ENCODE measurements around the gene DDX10.

The DDX10 gene

DNA sequence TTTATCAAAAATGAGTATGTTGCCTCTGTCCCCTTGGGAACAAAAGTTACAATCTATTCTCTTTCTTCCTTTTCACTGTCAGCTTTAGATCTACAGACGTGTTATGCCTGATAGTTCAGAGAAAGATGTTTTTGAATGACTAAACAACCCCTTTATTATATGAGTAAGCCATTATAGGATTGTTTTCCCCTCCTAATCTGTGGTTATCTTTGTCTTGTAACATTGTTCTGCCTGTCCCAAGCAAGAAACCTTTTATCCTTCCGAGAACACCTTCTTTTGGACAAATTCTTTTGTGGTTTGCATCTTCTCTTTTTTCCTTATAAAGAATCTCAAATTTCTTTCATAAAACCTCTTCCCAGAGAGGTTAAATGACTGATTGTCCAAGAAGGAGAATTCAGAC lies 208.4 kb downstream of the DDX10 start:
- no peak for DNase-seq (ENCODE audit: low read depth)

DNA sequence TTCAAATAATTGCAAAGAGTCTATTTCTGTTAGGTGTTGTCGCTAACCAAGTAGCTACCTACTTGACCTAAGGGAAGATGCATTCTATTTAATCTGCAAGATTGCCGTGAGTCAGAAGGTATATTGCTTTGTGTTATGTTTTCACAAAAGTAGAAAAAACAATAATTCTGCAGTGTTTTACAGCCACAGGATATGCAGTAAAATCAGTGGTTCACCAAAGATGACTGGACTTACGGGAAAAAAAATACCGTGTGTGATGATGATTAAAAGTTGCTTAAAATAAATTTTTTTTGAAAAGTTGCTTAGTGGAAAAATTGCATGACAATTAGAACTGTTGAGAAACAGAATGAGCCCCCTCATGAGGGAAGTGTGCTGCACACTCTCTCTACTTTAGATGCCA lies 209.1 kb downstream of the DDX10 start:
- DNase-seq (ENCODE audit: low read depth) = no peak

DNA sequence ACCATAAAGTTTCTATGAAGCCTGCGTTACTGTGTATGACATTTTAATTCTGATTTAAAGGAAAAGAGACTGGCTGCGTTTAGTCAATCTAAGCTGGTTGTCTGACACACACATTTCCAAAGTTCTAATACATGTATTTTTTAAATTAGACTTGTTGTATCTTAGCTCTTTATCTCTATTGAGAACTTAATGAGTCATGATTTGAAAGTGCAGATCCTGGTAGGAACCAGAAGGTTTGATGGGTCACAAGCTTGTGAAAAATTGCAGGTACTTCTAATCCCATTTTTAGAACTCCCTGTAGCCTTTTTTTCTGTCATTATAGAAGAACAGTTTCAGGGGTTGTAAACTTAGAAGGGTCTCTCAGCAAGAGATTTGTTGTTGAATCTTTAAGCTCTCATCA lies 210.3 kb downstream of the DDX10 start:
- DNase-seq (ENCODE audit: low read depth) = no peak

DNA sequence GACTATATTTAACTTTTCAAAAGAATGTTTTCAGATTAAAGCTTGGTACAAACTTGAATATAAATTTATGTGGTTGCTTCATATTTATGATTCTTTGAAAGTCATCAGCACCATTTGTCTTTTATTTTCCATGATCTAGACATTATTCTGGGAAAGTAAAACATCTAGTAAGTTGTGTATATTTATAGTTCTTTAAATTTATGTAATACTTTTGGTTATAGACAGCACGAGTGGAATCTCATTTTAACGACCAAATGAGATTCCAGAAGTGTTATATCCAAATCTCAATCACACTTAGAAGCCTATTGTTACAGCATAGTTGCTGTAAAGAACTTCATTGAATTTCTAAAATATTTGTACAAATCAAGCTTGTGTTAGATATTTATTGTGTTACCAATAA lies 212.3 kb downstream of the DDX10 start:
- DNase-seq (ENCODE audit: low read depth) = no peak

DNA sequence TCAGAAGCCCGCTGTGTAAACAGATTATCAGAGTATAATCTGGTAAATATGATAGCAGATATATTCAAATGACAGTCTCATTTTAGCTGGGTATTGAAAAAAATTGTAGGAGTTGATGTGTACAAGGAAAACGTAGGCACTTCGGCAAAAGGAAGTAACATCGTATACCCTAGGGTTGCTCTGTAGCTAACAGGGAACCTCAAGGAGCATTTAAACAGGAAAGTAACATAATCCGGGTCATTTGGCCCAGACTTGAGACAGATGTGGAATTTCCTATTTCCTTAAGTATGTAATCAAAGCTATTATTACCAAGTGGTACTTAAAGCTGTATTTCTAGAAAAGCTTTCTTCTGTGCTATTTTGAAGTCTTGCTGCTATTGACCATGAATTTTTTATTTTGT lies 215.6 kb downstream of the DDX10 start:
- no peak for DNase-seq (ENCODE audit: low read depth)

DNA sequence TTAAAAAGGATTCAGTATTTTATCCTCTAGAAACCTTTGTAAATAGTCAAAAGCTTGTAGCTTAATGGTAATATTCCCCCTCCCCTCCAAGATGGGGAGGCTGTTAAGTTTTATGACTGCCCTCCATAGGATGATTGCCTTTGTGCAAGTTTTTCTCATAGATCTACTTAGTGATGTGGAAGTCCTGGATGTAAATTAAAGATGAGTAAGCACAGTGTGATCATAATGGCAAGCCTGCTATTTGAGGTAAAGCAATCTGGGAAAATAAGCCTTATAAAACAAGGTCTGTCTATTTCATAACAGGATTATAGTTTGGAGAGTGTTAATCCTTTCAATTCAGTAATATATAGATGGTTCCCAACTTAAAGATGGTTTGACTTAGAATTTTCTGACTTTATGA lies 216.3 kb downstream of the DDX10 start:
- no peak for DNase-seq (ENCODE audit: low read depth)

DNA sequence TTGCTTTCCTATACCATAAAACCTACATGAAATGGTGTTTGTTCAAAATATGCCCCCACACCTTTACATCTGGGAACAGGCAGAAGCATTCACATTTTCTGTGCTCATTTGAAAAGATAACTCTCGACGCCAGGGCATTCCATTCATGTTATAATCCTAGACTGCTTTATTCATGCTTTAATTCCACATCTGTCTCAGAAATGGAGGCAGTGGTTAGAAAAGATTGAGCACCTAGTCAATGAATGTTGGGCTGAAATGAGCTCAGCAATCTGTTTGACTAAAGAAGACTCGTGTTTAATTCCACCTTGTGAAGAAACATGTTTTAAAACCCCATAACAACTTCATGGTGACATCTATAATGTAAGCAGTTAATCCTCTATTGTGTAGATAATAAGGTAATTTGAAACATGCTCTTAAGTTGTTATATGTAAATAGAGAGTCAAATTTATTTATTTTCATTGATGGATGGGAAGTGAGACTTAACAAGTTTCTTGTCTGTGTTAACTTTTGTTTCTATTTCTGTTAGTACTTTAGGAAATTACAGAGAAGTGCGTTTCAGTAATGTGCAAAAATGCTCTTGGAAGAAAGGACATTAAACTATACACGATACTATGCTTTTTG lies 217.5 kb downstream of the DDX10 start:
- DNase-seq (ENCODE audit: low read depth) = no peak

DNA sequence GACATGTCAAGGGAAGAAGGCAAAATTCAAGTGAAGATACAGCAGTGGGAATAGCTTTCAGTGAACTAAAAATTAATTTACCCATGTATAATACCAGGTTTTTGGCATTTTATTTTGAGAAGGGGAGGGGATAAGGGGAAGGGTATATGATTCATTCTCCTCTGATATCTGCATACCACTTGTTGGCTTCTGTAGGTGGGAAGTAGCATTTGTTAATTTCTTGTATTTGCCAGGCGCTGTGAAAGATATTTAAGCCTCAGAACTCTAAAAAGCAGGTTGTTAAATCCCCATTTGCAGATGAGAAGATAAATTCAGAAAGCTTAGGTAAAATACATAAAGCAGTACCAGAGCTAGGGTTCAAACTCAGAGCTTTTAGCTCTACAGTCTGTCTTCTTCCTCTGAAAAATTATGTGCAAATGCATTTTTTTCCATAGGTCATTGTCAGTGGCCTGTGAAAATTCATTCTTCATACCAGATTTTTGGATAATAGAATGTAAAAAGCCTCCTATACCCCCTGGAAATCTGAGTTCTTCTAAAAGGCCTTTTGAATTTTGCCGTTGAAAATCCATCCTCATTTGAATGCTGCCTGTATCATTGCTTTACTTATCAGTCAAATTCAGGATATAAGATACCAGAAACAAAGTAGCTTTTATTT lies 221.3 kb downstream of the DDX10 start:
- DNase-seq (ENCODE audit: low read depth) = no peak

DNA sequence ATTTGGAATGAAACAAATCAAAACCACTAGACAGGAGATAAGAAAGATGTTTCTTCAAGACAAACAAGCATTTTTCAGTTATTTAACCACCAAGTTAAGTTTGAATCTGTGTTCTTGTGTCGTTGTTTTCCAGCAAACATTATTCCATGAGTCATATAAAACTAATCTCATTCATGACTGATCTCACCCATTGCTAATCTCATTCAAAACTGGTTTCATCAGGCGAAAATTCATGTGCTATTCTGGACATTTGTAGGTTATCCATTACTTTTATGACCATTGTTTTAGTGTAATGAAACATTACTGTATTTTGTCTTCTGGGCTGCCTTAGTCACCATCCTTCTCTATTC lies 221.8 kb downstream of the DDX10 start:
- DNase-seq (ENCODE audit: low read depth) = no peak

DNA sequence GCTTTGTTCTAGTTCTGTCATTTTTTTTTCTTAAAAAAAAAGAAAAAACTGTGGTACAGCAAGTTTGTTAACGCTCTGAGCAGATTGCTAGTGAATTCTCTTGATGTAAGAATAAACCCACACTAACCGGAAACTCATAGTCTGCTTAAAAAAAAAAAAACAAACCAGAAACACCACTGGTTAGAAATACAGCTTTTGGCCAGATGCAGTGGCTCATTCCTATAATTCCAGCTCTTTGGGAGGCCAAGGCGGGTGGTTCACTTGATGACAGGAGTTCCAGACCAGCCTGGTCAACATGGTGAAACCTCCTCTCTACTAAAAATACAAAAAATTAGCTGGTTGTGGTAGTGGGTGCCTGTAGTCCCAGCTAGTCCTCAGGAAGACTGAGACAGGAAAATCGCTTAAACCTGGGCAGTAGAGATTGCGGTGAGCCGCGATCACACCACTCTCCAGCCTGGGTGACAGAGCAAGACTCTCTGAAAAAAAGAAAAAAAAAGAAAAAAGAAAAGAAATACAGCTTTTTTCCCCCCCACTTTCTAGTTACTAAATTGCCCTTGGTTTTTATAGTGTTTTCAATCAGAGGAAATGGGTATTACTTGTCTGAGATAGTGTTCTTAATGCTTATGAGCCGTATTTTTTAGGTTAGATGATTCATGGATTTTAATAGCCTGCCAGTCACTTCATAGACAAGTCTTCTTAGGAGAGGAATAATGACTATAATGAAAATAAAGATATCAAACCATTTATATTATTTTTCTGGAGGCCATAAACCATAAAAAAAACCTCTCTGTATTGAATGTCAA lies 222.8 kb downstream of the DDX10 start:
- DNase-seq (ENCODE audit: low read depth) = peak; percentile 2

DNA sequence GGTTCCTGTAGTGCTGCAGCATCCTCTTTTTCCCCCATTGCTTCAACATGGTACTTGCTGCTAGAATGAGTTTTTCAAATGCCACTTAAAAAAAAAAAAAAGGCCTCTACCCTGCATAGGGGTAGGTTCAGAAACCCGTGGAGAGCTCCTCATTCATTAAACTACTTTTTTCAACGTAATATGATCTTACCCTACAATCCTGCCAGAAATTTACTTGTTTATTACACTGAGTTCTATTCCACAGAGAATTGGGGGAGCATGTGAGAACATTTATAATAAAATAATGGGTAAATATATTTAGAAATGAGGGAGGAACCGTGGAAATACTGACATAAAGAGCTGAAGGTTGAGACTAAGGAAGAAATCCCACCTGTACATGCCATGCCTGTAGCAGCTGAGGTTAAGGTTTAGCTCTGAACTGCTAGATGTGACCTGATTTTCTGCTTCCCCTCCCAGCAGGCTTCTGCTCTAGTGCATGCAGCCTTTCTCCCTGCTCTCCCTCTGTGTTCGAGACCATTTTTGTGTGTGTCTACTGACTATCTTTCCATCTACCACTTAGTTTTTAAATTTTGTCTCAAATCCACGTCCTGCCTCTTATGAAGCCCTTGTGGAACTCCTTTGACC lies 225.7 kb downstream of the DDX10 start:
- DNase-seq (ENCODE audit: low read depth) = no peak

DNA sequence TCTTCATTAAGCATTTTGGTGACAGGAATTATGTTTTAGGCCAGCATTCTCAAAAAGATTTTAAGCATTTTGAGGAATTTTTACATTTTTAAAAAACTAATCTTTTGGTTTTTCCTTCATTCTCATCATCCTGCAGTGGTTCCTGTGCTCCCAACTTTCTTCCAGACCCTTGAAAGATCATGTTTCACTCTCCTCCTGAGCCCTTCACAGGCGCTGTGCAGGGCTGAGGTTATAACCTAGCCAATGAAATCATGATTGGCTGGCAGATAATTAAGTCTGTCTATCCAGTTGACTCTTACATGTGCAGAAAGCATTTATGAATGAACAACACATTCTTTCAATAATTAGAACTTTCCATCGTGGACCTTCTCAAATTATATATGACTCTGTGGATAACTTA lies 226.3 kb downstream of the DDX10 start:
- no peak for DNase-seq (ENCODE audit: low read depth)

DNA sequence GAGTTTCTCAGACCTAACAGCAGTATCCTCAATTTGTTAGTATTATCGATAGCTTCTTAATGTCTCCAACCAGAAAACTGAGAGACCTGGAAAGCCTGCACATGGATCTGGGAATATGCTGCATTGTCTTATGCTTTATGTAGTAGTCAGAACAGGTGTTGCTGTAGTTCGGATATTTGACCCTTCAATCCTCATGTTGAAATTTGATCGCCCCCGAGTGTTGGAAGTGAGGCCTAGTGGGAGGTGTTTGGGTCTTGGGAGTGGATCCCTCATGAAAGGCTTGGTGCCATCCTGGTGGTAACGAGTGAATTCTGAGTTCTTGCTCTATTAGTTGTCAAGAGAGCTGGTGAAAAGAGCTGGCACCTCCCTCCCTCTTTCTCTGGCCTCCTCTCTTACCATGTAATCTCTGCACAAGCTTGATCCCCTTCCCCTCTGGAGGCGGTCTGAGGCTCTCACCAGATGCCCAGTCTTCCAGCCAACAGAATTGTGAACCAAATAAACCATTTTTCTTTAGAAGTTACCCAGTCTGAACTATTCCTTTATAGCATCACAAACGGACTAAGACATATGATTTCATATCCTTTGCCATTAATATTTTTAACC lies 227.1 kb downstream of the DDX10 start:
- DNase-seq (ENCODE audit: low read depth) = no peak

DNA sequence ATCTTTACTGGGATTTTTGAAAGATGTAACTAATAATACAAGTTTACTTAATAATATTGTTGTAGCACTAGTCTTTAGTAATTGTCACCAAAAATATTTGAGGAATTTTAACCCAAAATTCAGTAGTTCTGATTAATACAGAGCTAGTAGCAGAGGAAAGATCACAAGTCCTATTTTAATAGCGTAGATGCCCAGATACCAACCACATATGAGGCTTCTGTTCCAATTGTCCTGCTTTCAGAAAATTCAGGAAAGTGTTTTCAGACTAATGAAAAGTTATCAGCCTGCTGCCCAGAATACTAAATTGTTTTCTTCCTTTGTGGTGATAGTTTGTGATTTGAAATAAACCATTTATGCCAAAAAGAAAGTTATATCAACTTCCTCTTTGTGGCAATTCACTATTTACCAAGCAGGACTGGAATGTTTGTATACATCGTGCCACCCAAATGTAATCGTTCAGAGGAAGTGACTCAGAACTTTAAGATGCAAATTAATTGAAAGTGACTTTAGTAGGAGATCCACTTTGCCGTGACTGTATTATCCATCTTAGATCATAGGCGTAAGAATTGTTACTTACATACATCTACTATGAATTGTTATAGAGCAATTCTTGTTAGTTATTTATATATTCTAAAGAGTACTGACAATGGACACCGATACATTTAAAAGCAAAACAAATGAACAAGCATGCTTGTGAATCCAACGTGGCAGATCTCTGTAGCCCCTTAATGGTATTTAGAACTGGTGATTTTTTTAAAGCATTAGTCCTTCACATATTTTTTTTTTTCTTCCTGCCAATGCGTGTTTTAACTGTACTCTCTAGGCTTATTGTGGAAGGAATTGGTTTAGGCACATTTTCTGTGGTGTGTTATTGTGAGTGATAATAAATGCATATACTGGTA lies 231.0 kb downstream of the DDX10 start:
- DNase-seq (ENCODE audit: low read depth) = no peak

DNA sequence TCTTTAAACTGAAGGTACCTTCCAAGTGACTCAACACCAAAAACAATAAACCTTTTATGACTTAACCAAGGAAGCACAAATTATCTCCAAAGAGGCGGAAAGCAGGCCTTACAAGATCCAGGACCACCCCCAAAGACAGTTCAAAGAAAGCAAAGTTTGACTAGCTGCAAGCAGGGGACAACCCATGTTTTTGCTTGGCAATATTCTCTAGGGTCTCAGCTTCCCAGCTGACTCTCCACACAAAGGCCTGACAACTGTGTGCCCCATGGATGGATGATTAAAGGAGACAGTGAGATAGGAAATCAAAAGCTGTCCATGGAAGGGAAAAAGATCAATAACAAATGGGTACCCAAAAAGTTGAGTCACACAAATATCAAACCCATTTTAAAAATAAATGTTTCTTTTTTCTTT lies 232.2 kb downstream of the DDX10 start:
- DNase-seq (ENCODE audit: low read depth) = no peak

DNA sequence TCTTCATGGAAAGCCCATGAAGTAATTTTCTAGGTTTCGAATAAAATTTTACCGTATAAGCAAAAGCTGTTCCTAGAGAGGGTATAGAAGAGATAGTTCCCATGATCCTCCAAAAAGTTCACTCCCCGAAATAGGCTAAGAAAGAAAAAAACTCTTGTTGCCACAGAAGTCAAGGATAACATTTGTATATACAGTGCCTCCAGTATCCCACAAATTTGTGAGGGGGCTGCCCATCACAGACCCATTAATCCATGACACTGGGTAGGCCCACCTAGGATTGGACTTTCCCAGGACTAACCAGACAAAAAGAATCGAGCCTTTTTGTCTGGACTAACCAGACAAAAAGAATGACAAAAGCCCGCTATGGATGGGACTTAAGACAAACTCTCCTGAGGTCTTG lies 233.0 kb downstream of the DDX10 start:
- no peak for DNase-seq (ENCODE audit: low read depth)

DNA sequence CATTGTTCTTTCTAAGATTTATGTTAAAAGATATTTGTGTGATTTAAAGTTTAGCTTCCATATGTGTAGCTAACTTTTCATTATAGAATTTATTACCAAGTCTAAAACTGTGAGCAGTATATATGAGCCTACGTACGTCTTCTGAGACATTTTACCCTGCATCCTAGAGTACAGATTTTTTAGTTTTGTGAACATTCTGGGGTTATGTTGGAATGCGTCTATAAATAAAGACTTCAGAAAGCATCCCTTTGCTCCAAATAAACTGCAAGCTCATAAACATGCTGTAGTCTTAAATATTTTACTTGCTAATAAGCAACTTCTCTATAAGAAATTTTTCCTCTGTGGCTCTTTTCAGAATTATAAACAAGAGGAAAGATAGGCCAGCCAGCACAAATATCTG lies 236.5 kb downstream of the DDX10 start:
- no peak for DNase-seq (ENCODE audit: low read depth)

DNA sequence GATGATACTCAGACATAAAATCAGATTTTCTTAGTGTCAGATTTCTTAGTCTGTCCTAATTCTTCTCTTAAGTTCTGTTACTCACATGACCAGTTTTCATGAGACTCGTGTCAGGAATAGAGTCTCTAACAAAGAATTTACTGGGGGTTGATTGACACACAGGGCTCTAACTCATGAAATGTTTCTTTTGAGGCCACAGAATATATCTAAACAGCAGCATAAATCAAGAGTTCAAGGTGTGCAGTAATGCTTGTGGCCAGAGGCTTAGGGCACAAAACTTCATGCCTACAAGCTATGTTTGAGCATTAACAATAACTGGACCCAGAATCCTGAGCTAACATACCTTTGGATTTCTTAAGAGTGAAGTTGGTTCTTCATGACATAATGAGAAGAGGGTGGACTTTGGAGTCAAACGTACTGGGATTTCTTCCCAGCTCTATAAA lies 237.2 kb downstream of the DDX10 start:
- DNase-seq (ENCODE audit: low read depth) = no peak

DNA sequence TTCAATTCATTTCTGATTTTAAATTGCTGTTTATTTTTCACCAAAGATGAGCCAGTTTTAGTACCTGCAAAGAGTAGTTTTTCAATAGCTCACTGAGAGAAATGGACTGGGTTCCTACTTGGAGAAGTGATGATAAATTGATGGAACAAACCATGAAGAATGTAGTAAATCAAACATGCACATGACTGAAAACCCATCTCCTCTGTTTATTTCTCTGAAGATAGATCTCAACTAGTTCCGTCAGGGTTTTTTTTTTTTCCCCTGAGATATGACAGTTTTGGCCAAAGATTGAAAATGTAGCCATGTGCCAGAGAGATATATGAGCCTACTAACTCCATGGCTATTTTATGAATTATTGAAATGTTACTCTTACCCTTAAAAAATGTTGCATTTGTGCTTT lies 239.6 kb downstream of the DDX10 start:
- DNase-seq (ENCODE audit: low read depth) = no peak

DNA sequence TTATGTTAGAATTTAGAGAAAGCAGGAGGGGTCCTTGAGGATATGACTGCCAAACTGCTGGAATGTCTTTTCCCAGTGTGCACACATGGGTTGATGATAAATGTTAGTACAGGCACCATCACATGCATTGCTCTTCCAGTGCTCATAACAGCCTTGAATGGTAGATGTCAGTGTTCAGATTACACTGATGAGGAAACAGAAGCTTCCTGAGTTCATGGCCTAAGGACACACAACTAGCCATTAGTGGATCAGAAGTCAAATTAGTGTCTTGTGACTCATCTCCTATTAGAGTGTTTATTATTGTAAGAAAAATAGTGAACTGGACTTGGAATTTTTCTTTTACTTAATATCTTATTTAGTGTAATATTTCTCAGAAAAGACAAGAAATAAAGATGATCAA lies 241.5 kb downstream of the DDX10 start:
- DNase-seq (ENCODE audit: low read depth) = no peak

DNA sequence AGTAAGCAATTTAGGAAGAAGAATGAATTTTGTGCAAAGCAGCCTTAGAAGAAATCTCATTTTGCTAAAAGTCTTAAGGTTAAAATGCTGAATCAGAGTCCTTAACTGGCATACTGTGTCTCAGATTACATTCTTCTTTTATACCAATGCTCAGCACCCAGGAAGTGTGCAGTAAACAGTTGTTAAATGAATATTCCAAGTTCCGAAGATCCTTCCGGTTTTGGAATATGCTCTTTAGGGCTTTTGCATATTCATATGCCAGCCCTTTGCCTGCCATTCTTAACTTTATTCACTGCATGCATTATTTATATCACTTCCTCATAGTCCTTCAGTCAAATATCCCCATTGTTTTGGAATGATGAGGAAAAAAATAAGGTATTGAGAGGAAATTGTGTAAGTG lies 242.0 kb downstream of the DDX10 start:
- no peak for DNase-seq (ENCODE audit: low read depth)

DNA sequence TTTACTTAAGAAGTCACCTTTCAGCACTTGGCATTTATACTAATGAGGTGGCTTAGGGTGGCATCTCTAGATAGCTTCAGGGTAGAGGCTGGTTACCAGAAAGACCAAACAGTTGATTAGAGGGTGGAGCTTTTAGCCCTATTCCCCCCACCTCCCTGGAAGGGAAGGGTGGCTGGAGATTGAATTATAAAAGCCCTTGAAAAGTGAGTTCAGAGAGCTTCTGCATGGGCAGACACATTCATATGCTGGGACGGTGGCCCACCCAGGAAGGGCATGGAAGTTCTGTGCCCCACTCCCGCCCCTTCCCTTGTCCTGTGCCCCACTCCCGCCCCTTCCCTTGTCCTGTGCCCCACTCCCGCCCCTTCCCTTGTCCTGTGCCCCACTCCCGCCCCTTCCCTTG lies 244.2 kb downstream of the DDX10 start:
- no peak for DNase-seq (ENCODE audit: low read depth)

All from stimulated activated CD8-positive, alpha-beta memory T cell treated with anti-CD3 and anti-CD28 coated beads, Interleukin-12 subunit alpha, Interleukin-12 subunit beta, amount 100 ng/mL, for 4 hours (primary cell).